GM18508 (cell line): Measurements from ENCODE around the gene ZNF692.
"Not testable (repeated sequence)": the region's sequence is repeated elsewhere in the genome, so short reads cannot be mapped to it uniquely, and the experiment has no call there.

ENCODE experiments used
- ATAC-seq: cut with Tn5 transposase; IDR thresholded peaks from one replicate; pipeline ENCODE4 v1.9.1; 2021; ENCODE audit warnings: moderate number of reproducible peaks; ENCODE audit not compliant: insufficient read depth, unreplicated experiment

ZNF692 gene

GRCh38 chr1:248858891-248859889, at the start of gene ZNF692:
ZNF692 (minus strand) TSS chr1:248859085; CDS start chr1:248858309, 776 bp downstream.
- ATAC-seq: peak; percentile 48

DNA sequence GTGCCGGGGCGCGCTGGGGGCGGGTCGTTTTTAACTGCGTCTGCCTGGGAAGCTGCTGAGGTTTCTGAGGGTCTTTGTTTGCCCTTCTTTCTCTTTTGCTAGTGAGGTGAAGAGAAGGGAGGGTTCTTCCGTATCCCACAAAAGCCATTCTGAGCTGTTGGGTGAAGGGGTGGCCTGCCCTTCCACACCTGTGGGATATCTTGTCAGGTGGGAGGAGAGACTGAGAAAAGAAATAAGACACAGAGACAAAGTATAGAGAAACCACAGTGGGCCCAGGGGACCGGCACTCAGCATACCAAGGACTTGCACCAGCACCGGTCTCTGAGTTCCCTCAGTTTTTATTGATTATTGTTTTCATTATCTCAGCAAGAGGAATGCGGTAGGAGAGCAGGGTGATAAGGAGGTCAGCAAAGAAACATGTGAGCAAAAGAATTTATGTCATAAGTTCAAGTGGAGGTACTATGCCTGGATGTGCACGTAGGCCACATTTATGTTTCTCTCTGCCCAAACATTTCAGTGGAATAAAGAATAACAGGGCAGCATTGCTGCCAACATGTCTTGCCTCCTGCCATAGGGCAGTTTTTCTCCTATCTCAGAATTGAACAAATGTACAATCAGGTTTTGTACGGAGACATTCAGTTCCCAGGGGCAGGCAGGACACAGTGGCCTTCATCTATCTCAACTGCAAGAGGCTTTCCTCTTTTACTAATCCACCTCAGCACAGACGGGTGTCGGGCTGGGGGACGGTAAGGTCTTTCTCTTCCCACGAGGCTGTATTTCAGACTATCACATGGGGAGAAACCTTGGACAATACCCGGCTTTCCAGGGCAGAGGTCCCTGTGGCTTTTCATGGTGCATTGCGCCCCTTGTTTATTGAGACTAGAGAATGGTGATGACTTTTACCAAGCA, 48.1 kb upstream of the ZNF692 start:
- ATAC-seq: no peak

GRCh38 chr1:248906009-248906752, 47.3 kb upstream of the ZNF692 start, which contains the start of gene PGBD2:
PGBD2 (plus strand) TSS chr1:248906235; CDS start chr1:248913863, 7,628 bp downstream.
- peak; percentile 79 for ATAC-seq

DNA sequence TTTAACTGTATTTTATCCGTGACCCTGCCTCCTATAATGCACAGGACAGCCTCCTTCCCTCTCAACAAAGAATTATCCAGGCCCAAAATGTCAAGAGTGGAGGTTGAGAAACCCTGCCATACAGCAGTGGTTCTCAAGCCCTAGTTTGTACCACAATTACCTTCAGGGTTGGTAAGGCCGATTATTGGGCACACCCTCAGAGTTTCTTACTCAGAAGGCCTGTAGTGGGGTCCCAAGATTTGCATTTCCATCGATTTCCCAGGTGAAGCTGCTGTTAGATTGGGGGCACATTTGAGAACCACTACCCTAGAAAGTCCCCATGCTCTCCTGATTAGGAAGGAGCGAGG, 46.8 kb upstream of the ZNF692 start:
- ATAC-seq: no peak

DNA sequence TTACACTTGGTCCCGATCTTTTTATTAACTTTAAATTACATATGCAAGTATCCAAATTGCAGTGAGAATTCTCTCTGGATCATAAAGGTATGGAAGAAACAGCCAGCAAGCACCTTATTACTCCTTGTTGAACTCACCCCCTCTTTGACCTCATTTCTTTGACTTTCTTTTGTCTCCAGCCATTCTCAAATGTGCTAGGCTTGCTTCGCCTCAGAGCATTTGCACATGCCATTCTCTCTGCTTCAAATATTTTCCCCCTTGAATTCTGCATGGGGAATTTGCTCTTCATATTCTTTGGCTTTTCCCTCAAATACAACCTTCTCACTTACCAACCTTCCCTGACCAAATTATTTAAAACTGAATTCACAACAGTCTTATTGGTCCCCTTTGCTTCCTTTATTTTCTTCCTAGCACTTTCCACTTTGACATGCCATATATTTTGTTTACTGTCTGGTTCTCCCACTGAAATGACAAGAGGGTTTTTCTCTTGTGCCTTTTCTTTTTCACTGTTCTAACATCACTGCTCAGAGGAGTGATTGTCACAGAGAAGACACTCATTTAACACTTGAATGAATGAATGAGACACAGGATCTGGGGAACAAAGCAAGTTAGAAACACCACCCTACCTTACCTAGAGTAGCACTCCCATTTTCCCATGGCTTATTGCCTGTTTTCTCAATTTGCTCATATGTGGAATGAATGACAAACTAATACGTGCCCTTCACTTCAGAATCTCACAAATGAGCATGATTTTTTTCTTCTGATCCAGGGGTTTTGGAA, 45.7 kb upstream of the ZNF692 start:
- no peak for ATAC-seq

- ATAC-seq: no peak
Measured at GRCh38 chr1:248901578-248901977, 42.7 kb upstream of the ZNF692 start.

DNA sequence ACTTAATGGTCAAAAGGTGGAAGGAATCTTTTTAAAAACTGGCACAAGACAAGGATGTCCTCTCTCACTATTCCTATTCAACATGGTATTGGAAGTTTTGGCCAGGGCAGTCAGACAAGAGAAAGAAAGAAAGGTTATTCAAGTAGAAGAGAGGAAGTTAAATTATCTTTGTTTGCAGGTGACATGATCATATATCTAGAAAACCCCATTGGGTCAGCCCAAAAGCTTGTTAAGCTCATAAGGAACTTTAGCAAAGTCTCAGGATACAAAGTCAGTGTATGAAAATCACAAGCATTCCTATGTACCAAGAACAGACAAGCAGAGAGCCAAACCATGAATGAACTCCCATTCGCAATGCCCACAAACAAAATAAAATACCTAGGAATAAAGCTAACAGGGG, 41.8 kb upstream of the ZNF692 start:
- ATAC-seq: no peak

DNA sequence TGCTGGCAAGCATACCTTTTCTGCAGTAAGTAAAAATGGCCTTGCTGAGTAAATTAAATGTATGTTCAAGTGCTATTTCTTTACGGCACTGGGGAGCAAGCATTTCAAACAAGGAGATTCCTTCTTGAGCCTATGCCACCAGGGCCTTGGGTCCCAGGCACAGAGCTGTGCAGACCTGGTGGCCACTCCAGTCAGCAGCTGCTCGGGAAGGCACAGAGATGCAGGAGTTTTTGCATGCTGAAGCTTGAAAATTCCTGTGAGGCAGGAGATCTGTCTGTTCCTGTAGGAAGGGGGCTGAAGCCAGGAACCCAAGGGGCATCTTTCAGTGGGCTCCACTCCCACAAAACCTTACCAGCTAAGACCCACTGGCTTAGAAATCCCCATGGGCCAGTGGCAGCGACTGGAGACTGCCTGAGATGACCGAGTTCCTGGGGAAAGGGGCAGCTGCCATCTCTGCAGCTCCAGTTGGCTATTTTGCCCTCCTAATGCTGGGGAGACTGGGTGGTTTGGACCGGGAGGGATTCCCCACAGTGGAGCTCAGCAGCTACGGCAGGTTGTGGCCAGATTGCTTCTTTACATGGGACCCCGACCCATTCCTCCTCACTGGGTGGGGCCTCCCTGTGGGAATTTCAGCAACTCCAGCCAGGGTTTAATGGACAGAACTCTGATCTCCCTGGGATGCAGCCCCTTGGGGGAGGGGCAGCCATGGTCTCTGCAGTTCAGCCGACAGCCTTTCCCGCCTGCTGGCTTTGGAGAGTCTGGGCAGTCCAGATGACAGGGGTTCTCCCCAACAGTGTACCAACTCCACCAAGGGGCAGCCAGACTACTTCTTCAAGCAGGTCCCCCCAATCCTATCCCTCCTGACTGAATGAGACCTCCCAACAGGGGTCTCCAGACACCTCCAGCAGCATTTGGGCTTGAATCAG, 38.8 kb upstream of the ZNF692 start:
- ATAC-seq: no peak

DNA sequence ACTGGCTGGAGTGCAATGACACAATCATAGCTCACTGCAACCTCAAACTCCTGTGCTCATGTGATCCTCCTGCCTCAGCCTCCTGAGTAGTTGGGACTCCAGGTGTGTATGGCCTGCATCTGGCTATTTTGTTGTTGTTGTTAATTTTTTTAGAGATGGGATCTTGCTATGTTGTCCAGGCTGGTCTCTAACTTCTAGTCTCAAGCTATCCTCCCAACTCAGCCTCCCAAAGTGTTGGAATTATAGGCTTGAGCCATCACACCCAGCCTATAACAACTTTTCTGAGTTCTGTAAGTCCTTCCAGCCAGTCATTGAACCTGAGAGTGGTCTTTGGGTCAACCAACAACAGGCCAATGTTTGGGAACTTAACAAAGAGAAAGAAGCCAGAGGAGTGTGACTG, 36.0 kb upstream of the ZNF692 start:
- no peak for ATAC-seq

DNA sequence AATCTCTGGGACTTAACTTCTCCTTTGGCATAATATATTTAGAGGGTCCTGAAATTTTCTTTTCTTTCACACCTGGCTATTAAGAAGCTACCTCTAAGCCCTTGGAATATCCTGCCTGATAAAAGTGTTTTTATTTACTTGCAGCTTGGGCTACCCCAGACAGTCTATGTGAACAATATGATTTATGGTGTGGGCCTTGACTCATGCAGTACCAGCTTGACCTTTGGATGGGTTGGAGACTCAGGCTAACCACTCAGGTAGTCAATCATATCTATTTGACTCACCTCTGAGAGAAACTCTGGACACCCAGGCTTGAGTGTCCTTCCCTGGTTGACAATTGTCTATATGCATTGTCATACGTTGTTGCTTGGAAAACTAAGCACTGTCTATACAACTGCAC, 33.7 kb upstream of the ZNF692 start:
- ATAC-seq: no peak

GRCh38 chr1:248891758-248892157, 32.9 kb upstream of the ZNF692 start:
- ATAC-seq: no peak

- ATAC-seq: no peak
Measured at GRCh38 chr1:248890549-248891498, 31.9 kb upstream of the ZNF692 start.

GRCh38 chr1:248889914-248890243, 31.0 kb upstream of the ZNF692 start:
- not testable (repeated sequence) for ATAC-seq

DNA sequence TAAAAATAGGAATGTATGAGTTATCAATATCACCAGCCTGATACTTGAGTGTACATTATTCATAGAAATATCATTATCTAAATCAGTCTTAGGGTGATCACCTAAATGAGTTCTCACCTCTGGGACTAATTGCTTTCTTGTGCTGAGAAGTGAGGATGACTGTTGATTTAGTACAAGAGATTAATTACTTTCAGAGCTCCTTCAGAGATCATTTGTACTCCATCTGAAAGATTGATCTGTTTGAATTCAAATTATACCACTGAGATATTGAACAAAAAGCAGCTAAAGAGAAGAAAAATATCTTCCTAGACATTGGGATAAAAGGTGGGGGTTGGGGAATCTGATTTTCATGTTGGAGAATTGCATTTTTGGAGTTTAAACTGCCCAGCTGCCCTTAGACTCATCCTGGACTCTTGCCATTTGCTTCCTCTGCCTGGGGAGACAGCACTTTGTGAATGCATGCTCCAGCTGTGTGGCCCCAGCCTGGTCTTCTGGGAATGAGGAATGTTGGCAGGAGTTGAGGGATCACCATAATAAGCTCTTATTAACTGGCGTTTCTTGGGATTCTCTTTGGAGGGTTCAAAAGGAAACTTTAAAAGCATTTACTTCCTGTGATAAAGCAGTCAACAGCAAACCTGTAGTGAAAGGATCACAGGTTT, 27.5 kb upstream of the ZNF692 start:
- ATAC-seq: no peak

DNA sequence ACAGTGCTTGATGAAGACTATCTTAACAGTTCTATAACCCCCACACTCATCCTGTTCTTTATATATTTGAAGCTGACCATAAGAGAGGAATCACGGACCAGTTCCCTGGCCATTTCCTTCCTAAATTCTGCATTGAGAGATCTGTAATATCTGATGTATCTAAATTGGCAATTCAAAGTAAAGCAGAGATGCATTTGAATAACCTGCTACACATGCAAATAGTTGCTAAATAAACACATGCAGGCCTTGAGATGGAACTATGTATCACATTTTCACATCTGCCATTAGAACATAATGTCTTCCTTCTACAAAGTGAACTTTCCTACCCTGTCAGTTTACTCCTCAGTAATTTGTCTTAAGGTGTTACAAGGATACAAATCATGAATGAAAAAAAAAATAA, 26.8 kb upstream of the ZNF692 start:
- ATAC-seq: no peak

GRCh38 chr1:248884632-248885295, 25.9 kb upstream of the ZNF692 start:
- no peak for ATAC-seq
